SK-N-MC (cell line): ENCODE measurements around the gene PAMR1.

ENCODE experiments used
- EZH2 ChIP-seq: fragments of 200-600 bp; sonication (generic); IDR thresholded peaks from one replicate; pipeline ENCODE4 v1.6.1; 2017; ENCODE audit warnings: antibody characterized with exemption
- POLR2AphosphoS5 ChIP-seq: IDR thresholded peaks from 2 replicates; pipeline ENCODE4 v1.6.1; 2012; ENCODE audit warnings: mild to moderate bottlenecking, low read depth, low read length, borderline replicate concordance

GRCh38 chr11:35433588-35433987, 91.8 kb downstream of the PAMR1 start:
- TF ChIP-seq EZH2, result no peak
- no peak for TF ChIP-seq POLR2AphosphoS5
